Measurements from ENCODE around the gene SOX14.

The SOX14 gene

GRCh38 chr3:137764001-137764433 lies at the start of gene SOX14:
Gene SOX14, plus strand, starts transcription at chr3:137764315. Its CDS starts 470 bp downstream, at chr3:137764785.
- DNase-seq, result no peak

GRCh38 chr3:137714551-137714950 lies 49.6 kb upstream of the SOX14 start:
- no peak for DNase-seq

- DNase-seq, result no peak
Observed at GRCh38 chr3:137724240-137724639, 39.9 kb upstream of the SOX14 start.

- DNase-seq, result no peak
Observed at GRCh38 chr3:137737208-137737607, 26.9 kb upstream of the SOX14 start.

- no peak for DNase-seq
Observed at GRCh38 chr3:137738710-137739109, 25.4 kb upstream of the SOX14 start.

GRCh38 chr3:137743608-137744007 lies 20.5 kb upstream of the SOX14 start:
- no peak for DNase-seq

GRCh38 chr3:137746808-137747207 lies 17.3 kb upstream of the SOX14 start:
- DNase-seq, result no peak

GRCh38 chr3:137759505-137759904 lies 4.6 kb upstream of the SOX14 start:
- no peak for DNase-seq

- DNase-seq, result no peak
Observed at GRCh38 chr3:137760341-137761098, 3.6 kb upstream of the SOX14 start.

GRCh38 chr3:137761099-137761562 lies 3.0 kb upstream of the SOX14 start:
- no peak for DNase-seq

GRCh38 chr3:137761563-137762503 lies 2.3 kb upstream of the SOX14 start:
- DNase-seq, result no peak

GRCh38 chr3:137762674-137763593 lies 1.2 kb upstream of the SOX14 start:
- DNase-seq, result no peak

GRCh38 chr3:137763594-137763938 lies 549 bp upstream of the SOX14 start:
- no peak for DNase-seq

GRCh38 chr3:137764563-137765309 lies 621 bp downstream of the SOX14 start:
- no peak for DNase-seq

GRCh38 chr3:137765310-137766033 lies 1.4 kb downstream of the SOX14 start:
- DNase-seq, result no peak

- no peak for DNase-seq
Observed at GRCh38 chr3:137766041-137766875, 2.1 kb downstream of the SOX14 start.

GRCh38 chr3:137766876-137767537 lies 2.9 kb downstream of the SOX14 start:
- no peak for DNase-seq

- no peak for DNase-seq
Observed at GRCh38 chr3:137767538-137768360, 3.6 kb downstream of the SOX14 start.

Data from femur (tissue), 1 donor.